LoVo (cell line): ENCODE data around the gene FBXO30.

Source experiments
- DNase-seq: peaks from one replicate; pipeline ENCODE4 v3.0.0-alpha.2; 2016; ENCODE audit warnings: low spot score

Gene FBXO30

DNA sequence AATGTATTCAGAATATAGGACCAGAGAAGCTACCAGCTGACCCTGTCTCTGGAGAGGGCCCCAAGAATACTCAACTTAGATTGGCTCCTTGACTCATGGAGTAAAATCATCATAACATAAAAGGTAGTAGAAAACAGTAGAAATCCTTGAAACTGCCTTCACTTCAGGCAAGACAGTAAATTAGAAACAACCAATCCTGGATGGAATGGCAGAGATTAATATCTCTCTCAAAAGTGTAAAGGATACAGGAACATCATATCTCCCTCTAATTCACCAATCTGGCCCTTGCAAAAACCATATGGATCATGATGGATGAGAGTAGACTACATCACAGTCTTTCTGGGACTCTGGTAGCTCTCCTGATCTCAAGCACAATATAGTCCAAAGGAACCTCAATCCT is 58.9 kb downstream of the FBXO30 start:
- no peak for DNase-seq

DNA sequence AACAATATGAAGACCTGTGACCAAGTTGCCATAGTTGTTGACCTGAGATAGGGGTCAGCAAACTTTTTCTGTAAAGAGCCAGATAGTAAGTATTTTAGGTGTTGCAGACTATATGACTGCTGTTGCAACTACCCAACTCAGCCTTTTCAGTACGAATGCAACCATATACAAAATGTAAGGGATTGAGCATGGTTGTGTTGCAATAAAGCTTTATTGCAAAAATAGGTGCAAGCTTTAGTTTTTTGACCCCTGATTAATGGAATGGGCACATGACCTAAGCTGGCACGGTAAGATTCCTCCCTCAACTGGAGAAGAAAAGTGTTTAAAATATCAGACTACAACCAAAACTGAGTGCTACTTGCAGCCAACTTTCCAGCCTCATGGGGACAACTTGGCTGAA is 62.0 kb downstream of the FBXO30 start:
- DNase-seq, result no peak

DNA sequence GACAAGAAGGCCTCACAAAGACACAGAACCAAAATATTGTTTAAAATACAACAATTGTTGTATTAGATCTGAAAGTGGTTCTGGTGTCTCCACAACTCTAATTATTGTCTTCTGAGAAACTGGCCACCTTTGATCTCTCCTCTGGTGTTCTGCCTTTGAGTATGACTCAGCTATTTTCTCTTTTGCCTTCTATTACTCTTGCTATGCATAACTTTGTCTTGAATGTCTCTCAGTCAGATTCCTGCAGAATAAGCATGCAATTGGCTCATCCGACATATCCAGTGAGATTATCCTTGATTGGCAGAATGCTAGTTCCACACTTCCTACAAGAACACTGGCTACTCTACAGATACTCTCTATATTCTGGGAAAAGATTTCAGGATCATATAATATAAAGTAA is 65.0 kb downstream of the FBXO30 start:
- peak; percentile 69 for DNase-seq

- DNase-seq, result no peak
Measured at GRCh38 chr6:145745861-145746260, 68.7 kb downstream of the FBXO30 start.

- DNase-seq, result no peak
Measured at GRCh38 chr6:145744619-145745018, 70.0 kb downstream of the FBXO30 start.
